Endothelial cell of umbilical vein (primary cell): ENCODE results near the gene TRIM71. TPM values are rescaled to one million over a fixed set of nuclear protein-coding genes. Genes with fewer than 3 reads are reported as not detected.

Experiments used
- BruUV-seq: library from RNA; stranded (reverse); fragments of 400-500 nt; replicated peaks from 2 replicates; lab custom pipeline; 2021; lab: Mats Ljungman, UMichigan
- CTCF ChIA-PET: fragments of 300-600, 350-600 bp; sonication (Branson Sonifier 250); formaldehyde crosslinking; loops from one replicate; lab custom pipeline; 2021; ENCODE audit warnings: antibody characterized with exemption, inconsistent platforms; lab: Charles Lee
- POLR2A ChIA-PET: fragments of 300-600, 350-600 bp; sonication (Branson Sonifier 250); formaldehyde crosslinking; loops from one replicate; lab custom pipeline; 2021; ENCODE audit warnings: antibody characterized with exemption, inconsistent platforms; lab: Charles Lee
- DNase-seq: peaks from one replicate; pipeline ENCODE4 v3.0.0-alpha.2; 2011; ENCODE audit warnings: low read depth, low spot score
- FAIRE-seq: peaks from 2 replicates; lab custom pipeline; 2011; peaks lifted over from hg19 to GRCh38; lab: Jason Lieb, UNC
- H2AFZ ChIP-seq: 2 replicates; pipeline ENCODE4 v1.6.0; 2012; ENCODE audit warnings: low read depth, low read length, control low read depth, inconsistent platforms
- H3K27ac ChIP-seq: 2 replicates; pipeline ENCODE4 v1.5.1; 2011; ENCODE audit warnings: low read depth, mild to moderate bottlenecking, control low read depth, low read length, moderate library complexity; ENCODE audit not compliant: insufficient read depth
- H3K27me3 ChIP-seq, 2 experiments: 2 replicates each; pipeline versions ENCODE4 v1.6.0 to v1.6.1; 2011; ENCODE audit warnings: low read length in 2 of 2, mixed read lengths in 1 of 2; ENCODE audit not compliant: control insufficient read depth in 2 of 2, insufficient read depth in 2 of 2
- H3K36me3 ChIP-seq, 2 experiments: 2 replicates in 1 of 2; 3 replicates in 1 of 2; pipeline ENCODE4 v1.5.1; 2011; ENCODE audit warnings: low read length in 2 of 2, mild to moderate bottlenecking in 1 of 2, moderate library complexity in 1 of 2; ENCODE audit not compliant: control insufficient read depth in 2 of 2, insufficient read depth in 2 of 2; ENCODE audit errors: extremely low read depth in 1 of 2
- H3K4me1 ChIP-seq: 3 replicates; pipeline ENCODE4 v1.5.1; 2011; ENCODE audit warnings: mild to moderate bottlenecking, low read length; ENCODE audit not compliant: control insufficient read depth, insufficient read depth; ENCODE audit errors: extremely low read depth
- H3K4me2 ChIP-seq: 2 replicates; pipeline ENCODE4 v1.6.1; 2011; ENCODE audit warnings: low read length, control low read depth, mixed read lengths; ENCODE audit not compliant: insufficient read depth
- H3K4me3 ChIP-seq, 3 experiments: fragments of 200-600 bp in 1 of 3; sonication (generic), shearing (Covaris generic) in 1 of 3; replicated peaks in 1 of 3; 2 replicates each; pipeline ENCODE4 v1.5.1; 2011 to 2016; ENCODE audit warnings: control low read depth in 3 of 3, low read length in 3 of 3, mild to moderate bottlenecking in 2 of 3, inconsistent platforms in 1 of 3, low read depth in 1 of 3, moderate library complexity in 1 of 3; ENCODE audit not compliant: insufficient read depth in 1 of 3
- H3K79me2 ChIP-seq: 2 replicates; pipeline ENCODE4 v1.6.0; 2012; ENCODE audit warnings: low read length, inconsistent platforms; ENCODE audit not compliant: control insufficient read depth, insufficient read depth
- H3K9ac ChIP-seq: replicated peaks from 2 replicates; pipeline ENCODE3; 2011; ENCODE audit warnings: low read length, control low read depth; ENCODE audit not compliant: insufficient read depth; ENCODE audit errors: extremely low read depth
- H3K9me1 ChIP-seq: replicated peaks from 3 replicates; pipeline ENCODE4 v1.6.0; 2011; ENCODE audit warnings: mild to moderate bottlenecking, low read length; ENCODE audit not compliant: control insufficient read depth, insufficient read depth; ENCODE audit errors: extremely low read depth
- H3K9me3 ChIP-seq: replicated peaks from 2 replicates; pipeline ENCODE4 v1.5.1; 2012; ENCODE audit warnings: low read length, inconsistent platforms; ENCODE audit not compliant: control insufficient read depth, insufficient read depth
- H4K20me1 ChIP-seq: replicated peaks from 2 replicates; pipeline ENCODE3; 2011; ENCODE audit warnings: mild to moderate bottlenecking, low read length; ENCODE audit not compliant: control insufficient read depth, insufficient read depth; ENCODE audit errors: extremely low read depth
- EZH2 ChIP-seq: IDR thresholded peaks from 2 replicates; pipeline ENCODE4 v1.6.1; 2012; ENCODE audit warnings: borderline replicate concordance, low read depth, mild to moderate bottlenecking, moderate library complexity, low read length, inconsistent platforms; ENCODE audit not compliant: severe bottlenecking
- FOS ChIP-seq: IDR thresholded peaks from 2 replicates; pipeline ENCODE4 v1.6.1; 2011; ENCODE audit warnings: mild to moderate bottlenecking, low read length, moderate library complexity, borderline replicate concordance; ENCODE audit not compliant: insufficient read depth
- GATA2 ChIP-seq: IDR thresholded peaks from 2 replicates; pipeline ENCODE4 v1.7.0; 2011; ENCODE audit warnings: low read depth, mild to moderate bottlenecking, moderate library complexity, mixed read lengths, low read length; ENCODE audit not compliant: insufficient read length, insufficient read depth
- JUN ChIP-seq: IDR thresholded peaks from 2 replicates; pipeline ENCODE4 v1.6.1; 2011; ENCODE audit warnings: borderline replicate concordance, low read depth; ENCODE audit not compliant: insufficient read length, insufficient read depth
- MYC ChIP-seq: IDR thresholded peaks from one replicate; pipeline ENCODE4 v1.6.1; 2011; ENCODE audit warnings: mild to moderate bottlenecking, low read depth, low read length
- POLR2A ChIP-seq: IDR thresholded peaks from 2 replicates; pipeline ENCODE4 v1.6.1; 2012; ENCODE audit warnings: low read depth, mild to moderate bottlenecking, control low read depth, low read length
- POLR2AphosphoS5 ChIP-seq: IDR thresholded peaks from 2 replicates; pipeline ENCODE4 v1.6.1; 2012; ENCODE audit warnings: low read depth, mild to moderate bottlenecking, control low read depth, low read length, moderate library complexity; ENCODE audit not compliant: insufficient read depth
- dilution Hi-C: fragments of 300-500 bp; cut with MboI; formaldehyde crosslinking; loops from one replicate; pipeline ENCODE4 v1.15.0; 2019; ENCODE audit warnings: low sequenced_read_pairs; ENCODE audit not compliant: extremely low pct_ligation_motif_present
- intact Hi-C: fragments of 100-400 bp; cut with micrococcal nuclease; formaldehyde crosslinking; loops from one replicate; pipeline ENCODE4 v1.10.0; 2022
- polyA plus RNA-seq, 4 experiments: library from polyadenylated mRNA; depleted of rRNA in 3 of 4; stranded (reverse) in 3 of 4; unstranded in 1 of 4; fragments of >200 nt; gene quantifications; 2 replicates each; pipeline versions ENCODE4 v1.2.1 to v1.2.3, GENCODE V29; 2011 to 2012; ENCODE audit warnings: missing spikeins in 1 of 4
- total RNA-seq: library from RNA; stranded (reverse); gene quantifications from 2 replicates; pipeline ENCODE4 v1.2.3, GENCODE V29; 2021
- TF ChIP-seq, protein P1 (sequence below): IDR thresholded peaks from 2 replicates; pipeline ENCODE4 v1.6.1; 2011; ENCODE audit not compliant: insufficient read depth, insufficient read length

TRIM71 gene
- total and polyA plus RNA-seq, 2 donors (not counting 3 experiments of a cell fraction or from before 2014, with no cell fraction given) = not detected

DNA sequence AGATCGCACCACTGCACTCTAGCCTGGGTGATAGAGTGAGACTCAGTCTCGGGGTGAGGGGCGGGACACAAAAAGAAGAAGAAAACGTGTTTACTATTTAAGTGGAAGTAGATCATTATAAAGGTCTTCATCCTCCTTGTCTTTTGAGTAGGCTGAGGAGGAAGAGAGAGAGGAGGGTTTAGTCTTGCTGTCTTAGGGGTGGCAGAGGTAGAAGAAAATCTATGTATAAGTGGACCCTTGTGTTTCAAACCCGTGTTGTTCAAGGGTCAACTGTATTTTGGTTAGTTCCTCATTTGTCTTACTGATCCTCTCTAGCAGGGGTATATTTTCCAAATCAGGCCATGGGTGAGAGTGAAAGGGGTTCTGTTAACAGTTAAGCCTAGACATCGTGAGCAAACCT, 40.1 kb downstream of the TRIM71 start:
- H3K79me2 ChIP-seq = no peaks in the 10 kb centered on the region
- POLR2A ChIA-PET = no interaction called here
- H3K9me1 ChIP-seq = no peaks in the 10 kb centered on the region
- H3K4me3 ChIP-seq = no peak overlapping the region
- CTCF ChIA-PET = interaction anchor here (0.8 kb wide), 1 partner anchor 9 kb away, joined by 4 read pairs; no protein-coding TSS in a partner anchor
- no peaks in the 10 kb centered on the region for H3K27me3 ChIP-seq
- FAIRE-seq = no peak
- no peak for TF ChIP-seq MYC
- TF ChIP-seq EZH2 = no peak
- no peak for TF ChIP-seq JUN
- no peak for TF ChIP-seq GATA2
- no peak for TF ChIP-seq POLR2AphosphoS5
- TF ChIP-seq, protein P1, sequence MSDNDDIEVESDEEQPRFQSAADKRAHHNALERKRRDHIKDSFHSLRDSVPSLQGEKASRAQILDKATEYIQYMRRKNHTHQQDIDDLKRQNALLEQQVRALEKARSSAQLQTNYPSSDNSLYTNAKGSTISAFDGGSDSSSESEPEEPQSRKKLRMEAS = no peak
- TF ChIP-seq POLR2A = no peak
- no peak for TF ChIP-seq FOS
- H3K27ac ChIP-seq = no peak overlapping the region
- no peaks in the 10 kb centered on the region for H3K4me1 ChIP-seq
- H4K20me1 ChIP-seq = no peaks in the 10 kb centered on the region
- H3K9me3 ChIP-seq = no peaks in the 10 kb centered on the region
- no TSS peak for BruUV-seq
- no peaks in the 10 kb centered on the region for H3K36me3 ChIP-seq
- no peak for DNase-seq
- H2AFZ ChIP-seq = no peak overlapping the region
- H3K9ac ChIP-seq = no peak overlapping the region
- intact Hi-C loops = no loop called here
- H3K4me2 ChIP-seq = no peak overlapping the region
- dilution Hi-C loops = no loop called here
